NCI-H1930 (cell line): ENCODE results near the gene RPRD1B.
"Not testable (repeated sequence)": the region's sequence is repeated elsewhere in the genome, so short reads cannot be mapped to it uniquely, and the experiment has no call there.

ENCODE experiments used
- DNase-seq, 2 experiments: peaks; one replicate each; lab custom pipeline; 2025; lab: John Stamatoyannopoulos, UW

Gene RPRD1B

GRCh38 chr20:38107386-38107785 is 73.8 kb downstream of the RPRD1B start:
- not testable (repeated sequence) for DNase-seq

- DNase-seq: not testable (repeated sequence)
Observed at GRCh38 chr20:38107916-38108315, 74.4 kb downstream of the RPRD1B start.

- no peak for DNase-seq
Observed at GRCh38 chr20:38108438-38108985, 75.0 kb downstream of the RPRD1B start.

- DNase-seq: no peak
Observed at GRCh38 chr20:38108986-38109541, 75.5 kb downstream of the RPRD1B start.

GRCh38 chr20:38109591-38110524 is 76.3 kb downstream of the RPRD1B start:
- DNase-seq: no peak

- no peak for DNase-seq
Observed at GRCh38 chr20:38110525-38111178, 77.1 kb downstream of the RPRD1B start.

GRCh38 chr20:38111366-38112232 is 78.1 kb downstream of the RPRD1B start:
- no peak for DNase-seq

GRCh38 chr20:38112261-38112929 is 78.8 kb downstream of the RPRD1B start:
- no peak for DNase-seq

- DNase-seq: no peak
Observed at GRCh38 chr20:38112930-38113294, 79.4 kb downstream of the RPRD1B start.

- DNase-seq: peak in 1 of 2 experiments; percentile 16
Observed at GRCh38 chr20:38113401-38114325, 80.1 kb downstream of the RPRD1B start.

- no peak for DNase-seq
Observed at GRCh38 chr20:38114353-38114791, 80.8 kb downstream of the RPRD1B start.

- DNase-seq: no peak
Observed at GRCh38 chr20:38115205-38115604, 81.7 kb downstream of the RPRD1B start.

- no peak for DNase-seq
Observed at GRCh38 chr20:38115896-38116295, 82.3 kb downstream of the RPRD1B start.

GRCh38 chr20:38116409-38117165 is 83.0 kb downstream of the RPRD1B start:
- DNase-seq: no peak

GRCh38 chr20:38117205-38117604 is 83.7 kb downstream of the RPRD1B start:
- DNase-seq: no peak

- no peak for DNase-seq
Observed at GRCh38 chr20:38117635-38118034, 84.1 kb downstream of the RPRD1B start.

- no peak for DNase-seq
Observed at GRCh38 chr20:38119446-38119845, 85.9 kb downstream of the RPRD1B start.

GRCh38 chr20:38120625-38120988 is 87.1 kb downstream of the RPRD1B start:
- DNase-seq: no peak

GRCh38 chr20:38121741-38122140 is 88.2 kb downstream of the RPRD1B start:
- DNase-seq: no peak
